H1 (cell line): ENCODE measurements around the gene LAMTOR4.

Experiments used
- ATF2 ChIP-seq: IDR thresholded peaks from 2 replicates; pipeline ENCODE4 v1.6.1; 2012; ENCODE audit warnings: low read length, inconsistent platforms
- CBX5 ChIP-seq: fragments of 300-800, 300-1000 bp; sonication (generic); IDR thresholded peaks from 2 replicates; pipeline ENCODE4 v1.7.1; 2016; ENCODE audit warnings: antibody characterized with exemption, low read length, low read depth
- CTCF ChIP-seq, 3 experiments: IDR thresholded peaks; 1 replicate in 2 of 3; 2 replicates in 1 of 3; pipeline versions ENCODE4 v1.5.1 to v1.6.1; 2011; ENCODE audit warnings: low read length in 3 of 3, mild to moderate bottlenecking in 3 of 3, inconsistent platforms in 2 of 3, low read depth in 1 of 3, moderate library complexity in 1 of 3; ENCODE audit not compliant: insufficient read depth in 1 of 3; ENCODE audit errors: control extremely low read depth in 1 of 3
- EP300 ChIP-seq, 2 experiments: IDR thresholded peaks; 1 replicate in 1 of 2; 2 replicates in 1 of 2; pipeline ENCODE4 v1.6.1; 2011 to 2012; ENCODE audit warnings: low read depth in 2 of 2, low read length in 2 of 2, mild to moderate bottlenecking in 2 of 2, borderline replicate concordance in 1 of 2, inconsistent platforms in 1 of 2, moderate library complexity in 1 of 2
- EZH2 ChIP-seq: fragments of 200-600 bp; sonication (generic); IDR thresholded peaks from 2 replicates; pipeline ENCODE4 v1.7.1; 2012; ENCODE audit warnings: low read depth, mild to moderate bottlenecking, moderate library complexity, low read length, inconsistent platforms; ENCODE audit not compliant: severe bottlenecking
- NRF1 ChIP-seq: IDR thresholded peaks from 2 replicates; pipeline ENCODE4 v1.6.1; 2011; ENCODE audit warnings: mild to moderate bottlenecking, low read depth, low read length, improper control_type of control experiment
- POLR2A ChIP-seq, 2 experiments: IDR thresholded peaks; 1 replicate in 1 of 2; 2 replicates in 1 of 2; pipeline ENCODE4 v1.6.1; 2011; ENCODE audit warnings: low read depth in 2 of 2, low read length in 2 of 2, mild to moderate bottlenecking in 2 of 2; ENCODE audit errors: control extremely low read depth in 1 of 2
- SUZ12 ChIP-seq: fragments of 200-600 bp; sonication (generic); IDR thresholded peaks from 2 replicates; pipeline ENCODE4 v1.6.1; 2012; ENCODE audit warnings: mild to moderate bottlenecking, inconsistent platforms, low read length, moderate library complexity, mixed read lengths
- TBP ChIP-seq: IDR thresholded peaks from 2 replicates; pipeline ENCODE4 v1.6.1; 2011; ENCODE audit warnings: low read depth, low read length, improper control_type of control experiment
- TCF12 ChIP-seq: IDR thresholded peaks from 2 replicates; pipeline ENCODE4 v1.6.1; 2011; ENCODE audit warnings: low read depth, mild to moderate bottlenecking, low read length
- YY1 ChIP-seq: IDR thresholded peaks from 2 replicates; pipeline ENCODE4 v1.6.1; 2011; ENCODE audit warnings: low read depth, mild to moderate bottlenecking, low read length

GRCh38 chr7:100176096-100177044, 27.7 kb downstream of the LAMTOR4 start:
- TF ChIP-seq CTCF (IDR thresholded peaks at IDR 0.05; ENCODE audit: control extremely low read depth in 1 of 3, insufficient read depth in 1 of 3, low read depth in 1 of 3, low read length in 3 of 3) (no peak), ATF2 (no peak), NRF1 (no peak), SUZ12 (no peak), EZH2 (no peak), POLR2A (IDR thresholded peaks at IDR 0.05; ENCODE audit: control extremely low read depth in 1 of 2, low read depth in 2 of 2, low read length in 2 of 2) (no peak), TBP (no peak), YY1 (no peak), CBX5 (no peak), EP300 (IDR thresholded peaks at IDR 0.05; ENCODE audit: borderline replicate concordance in 1 of 2, low read depth in 2 of 2, low read length in 2 of 2) (no peak), TCF12 (no peak)
